Right renal cortex interstitium (tissue), 3 donors: ENCODE results near the gene FADS2. TPM values are rescaled to one million over a fixed set of nuclear protein-coding genes. Genes with fewer than 3 reads are reported as not detected.

Source experiments
- DNase-seq, 3 donors: peaks; one replicate each; pipeline ENCODE4 v3.0.0-alpha.2; 2013; ENCODE audit warnings: low read depth in 3 of 3, low spot score in 2 of 3
- polyA plus RNA-seq, 3 donors: library from polyadenylated mRNA; unstranded; fragments of 120-200 nt; gene quantifications; one replicate each; pipeline ENCODE4 v1.2.1, GENCODE V29; 2013; ENCODE audit not compliant: insufficient read length in 3 of 3

FADS2 gene
- polyA plus RNA-seq, 3 donors = 81.6 to 105 (median 98.8) TPM

DNA sequence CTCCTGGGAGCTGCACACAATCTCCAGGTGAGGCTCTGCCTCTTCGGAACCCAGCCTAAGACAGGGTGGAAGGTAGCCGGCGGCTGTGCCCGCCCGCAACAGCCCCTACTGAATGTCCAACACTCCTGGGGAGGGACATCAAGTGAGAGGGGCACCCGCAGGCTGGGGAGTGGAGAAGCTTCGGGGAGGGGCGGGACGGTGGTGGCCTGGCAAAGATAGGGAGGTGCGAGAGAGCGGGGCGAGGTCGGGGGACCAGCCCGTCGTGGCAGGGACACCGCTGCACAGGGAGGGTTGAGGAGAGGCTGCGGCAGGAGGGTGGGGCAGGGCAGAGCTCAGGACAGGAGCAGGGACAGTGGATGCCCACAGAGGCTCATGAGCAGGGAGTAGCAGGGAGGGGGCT, 72.2 kb downstream of the FADS2 start:
- no peak for DNase-seq

DNA sequence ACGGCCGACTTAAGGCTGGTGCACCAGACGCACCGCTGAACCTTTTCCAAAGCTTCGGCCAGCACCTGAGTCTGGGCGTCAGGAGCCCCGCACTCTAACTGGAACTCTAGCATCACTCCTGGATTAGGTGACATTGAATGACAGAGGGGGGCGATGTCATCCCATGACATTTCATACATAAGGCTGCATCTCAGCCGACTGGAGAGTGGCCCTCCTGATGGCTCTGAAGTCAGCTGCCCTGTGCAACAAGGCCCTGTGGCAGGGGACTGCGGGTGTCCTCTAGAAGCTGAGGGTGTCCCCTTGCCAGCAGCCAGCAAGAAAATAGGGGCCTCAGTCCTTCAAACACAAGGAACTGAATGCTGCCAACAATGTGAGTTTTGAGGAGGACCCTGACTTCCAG, 73.3 kb downstream of the FADS2 start:
- no peak for DNase-seq

DNA sequence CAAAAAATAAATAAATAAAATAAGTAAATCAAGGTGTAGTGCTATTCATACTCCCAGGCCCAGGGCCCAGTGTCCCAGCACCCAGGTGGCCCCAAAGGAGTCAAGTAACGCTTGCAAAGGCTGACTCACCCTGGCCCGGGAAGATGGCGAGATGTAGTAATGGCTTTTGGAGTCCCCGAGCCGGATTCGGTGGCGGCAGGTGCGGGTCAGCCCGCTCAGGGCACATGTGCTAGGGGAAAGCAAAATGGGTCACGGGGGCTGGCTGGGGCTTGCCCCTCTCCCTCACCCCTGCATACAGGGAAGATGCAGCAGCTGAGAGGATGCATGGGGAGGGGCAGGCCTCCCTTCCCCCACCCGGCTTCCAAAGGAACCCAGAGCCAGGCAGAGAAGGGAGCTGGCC, 74.2 kb downstream of the FADS2 start:
- no peak for DNase-seq

DNA sequence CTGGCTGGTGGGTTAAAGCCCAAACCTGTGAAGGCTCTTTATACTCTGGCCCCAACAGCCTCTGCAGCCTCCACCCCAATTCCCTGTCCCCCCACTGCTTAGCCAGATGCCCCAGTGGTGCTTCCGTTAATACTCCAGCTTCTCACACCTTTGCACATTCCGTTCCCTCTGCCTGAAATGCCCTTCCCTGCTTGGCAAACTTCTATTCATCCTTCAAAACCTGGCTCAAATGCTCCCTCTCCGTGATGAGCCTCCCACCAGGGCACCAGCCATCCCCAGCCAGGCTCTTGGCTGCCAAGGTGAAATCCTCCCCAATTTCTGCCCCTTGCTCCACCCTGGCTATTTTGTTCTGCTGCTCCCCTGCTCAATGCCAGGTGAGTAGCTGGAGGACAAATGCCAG, 75.7 kb downstream of the FADS2 start:
- DNase-seq = no peak

DNA sequence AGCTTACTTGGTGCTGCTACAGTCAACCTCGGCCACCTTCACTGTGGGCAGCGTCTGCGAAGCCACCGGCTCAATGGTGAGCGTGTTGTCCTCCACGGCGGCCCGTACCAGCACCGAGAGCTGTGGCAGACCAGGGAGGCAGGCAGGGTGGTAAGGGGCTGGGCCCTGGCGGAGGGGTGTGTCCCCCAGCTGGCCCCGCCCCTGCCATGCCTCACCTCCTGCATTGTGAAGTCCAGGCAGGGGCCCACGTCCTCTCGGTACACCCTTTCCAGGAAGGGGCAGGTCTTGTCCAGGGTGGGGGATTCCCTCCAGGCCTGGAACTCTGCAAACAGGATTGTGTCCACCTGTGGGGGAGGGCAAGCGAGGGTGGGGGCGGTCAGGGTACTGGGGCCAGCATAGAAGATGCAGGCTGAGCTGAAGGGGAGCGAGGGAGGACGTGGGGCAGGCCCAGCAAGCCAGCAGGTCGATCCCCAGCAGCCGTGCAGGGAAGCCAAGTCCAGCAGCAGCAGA, 76.5 kb downstream of the FADS2 start:
- no peak for DNase-seq

DNA sequence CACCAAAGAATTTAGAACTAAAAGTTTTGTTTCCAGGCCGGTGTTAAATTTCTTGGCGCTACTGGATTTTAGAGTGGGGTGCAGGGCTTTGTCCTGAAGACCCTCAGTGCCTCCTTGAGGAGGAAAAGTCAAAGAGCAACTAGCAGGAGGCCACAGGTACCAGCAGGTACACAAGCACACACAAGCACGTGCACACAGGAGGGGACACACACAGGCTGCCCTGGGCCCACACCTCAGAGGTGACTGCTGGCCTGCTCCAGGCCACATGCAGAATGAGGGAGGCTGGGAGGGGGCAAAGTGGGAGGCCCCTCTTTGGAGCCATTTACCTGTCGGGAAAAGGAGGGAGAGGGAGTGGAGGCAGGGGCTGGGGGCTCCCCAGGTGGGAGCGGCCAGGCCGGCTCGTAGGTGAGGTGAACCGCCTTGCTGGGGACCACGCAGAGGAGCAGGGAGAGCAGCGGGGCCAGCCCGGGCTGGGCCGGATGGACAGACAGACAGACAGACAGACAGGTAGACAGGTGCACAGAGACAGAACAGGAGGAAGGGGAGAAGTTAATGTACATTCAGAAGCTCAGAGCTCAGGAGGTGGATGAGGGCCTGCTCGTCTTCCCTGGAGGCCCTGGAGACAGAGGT, 77.1 kb downstream of the FADS2 start:
- DNase-seq = no peak

DNA sequence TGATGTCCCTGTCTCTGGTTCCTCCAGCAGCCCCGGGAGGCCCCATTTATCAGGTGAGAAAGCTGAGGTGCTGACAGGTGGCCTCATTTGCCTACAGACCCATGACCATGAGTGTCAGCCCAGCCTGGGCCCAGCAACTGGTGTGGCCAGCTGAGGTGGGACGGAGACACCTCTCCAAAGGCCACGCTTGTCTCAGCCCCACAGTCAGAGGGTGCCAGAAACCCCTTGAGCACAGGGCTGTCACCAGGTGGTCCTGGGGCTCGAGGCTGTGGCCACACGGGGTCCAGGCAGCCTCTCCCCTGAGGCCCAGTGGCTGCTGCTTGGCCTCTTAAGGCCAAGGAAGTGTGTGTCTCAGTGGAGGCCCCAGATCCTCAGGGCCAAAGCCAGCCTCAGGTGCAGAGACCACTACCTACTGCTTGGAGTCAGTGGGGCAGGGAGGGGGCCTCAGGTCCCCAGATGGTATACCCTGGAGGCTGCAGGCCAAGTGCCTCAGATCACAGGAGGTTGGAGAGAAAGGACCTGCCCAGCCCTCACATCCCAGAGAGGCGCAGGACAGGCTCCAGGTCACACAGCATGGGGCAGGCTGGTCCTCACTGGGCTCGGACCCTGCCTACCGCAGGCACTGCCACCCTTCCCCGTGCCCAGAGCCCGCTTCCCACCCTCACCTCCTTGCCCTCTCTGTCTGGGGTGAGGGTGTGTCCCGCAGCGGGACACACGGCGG, 77.9 kb downstream of the FADS2 start:
- DNase-seq = no peak

DNA sequence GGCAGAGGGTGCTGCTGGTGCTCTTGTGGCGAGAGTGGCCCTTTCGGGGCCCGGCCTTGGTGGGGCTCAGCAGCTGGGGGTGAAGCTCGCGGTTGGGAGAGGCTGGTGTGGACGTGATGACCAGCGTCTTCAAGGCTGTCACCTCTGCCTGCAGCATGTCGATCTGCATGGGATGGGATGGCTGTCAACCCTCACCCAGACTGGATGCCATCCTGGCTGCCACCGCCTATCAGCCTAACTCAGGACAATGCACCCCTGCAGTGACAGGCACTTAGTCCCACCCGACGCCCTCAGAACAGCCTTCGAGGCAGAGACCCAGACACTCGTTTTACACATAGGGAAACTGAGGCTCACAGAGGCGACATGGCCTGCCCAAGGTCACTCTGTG, 78.4 kb downstream of the FADS2 start:
- no peak for DNase-seq

DNA sequence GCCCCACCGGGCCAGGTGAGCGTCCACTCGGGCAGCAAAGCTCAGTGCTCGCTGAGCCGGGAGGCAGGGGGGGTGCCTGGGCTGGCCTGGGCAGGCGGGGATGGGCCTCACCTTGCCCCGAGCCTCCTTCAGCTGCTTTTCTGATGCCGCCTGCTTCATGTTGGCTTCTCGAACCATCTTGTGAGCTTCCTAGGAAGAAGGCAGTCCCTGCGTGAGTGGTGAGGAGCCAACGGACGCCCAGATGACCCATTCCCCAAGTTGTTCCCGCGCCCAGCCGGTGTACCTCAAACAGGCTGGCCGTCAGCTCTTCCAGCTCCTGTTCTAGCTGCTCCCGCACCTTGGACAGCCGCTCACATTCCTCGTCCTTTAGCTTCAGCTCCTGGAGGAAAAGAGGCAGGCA, 79.2 kb downstream of the FADS2 start:
- DNase-seq = no peak

DNA sequence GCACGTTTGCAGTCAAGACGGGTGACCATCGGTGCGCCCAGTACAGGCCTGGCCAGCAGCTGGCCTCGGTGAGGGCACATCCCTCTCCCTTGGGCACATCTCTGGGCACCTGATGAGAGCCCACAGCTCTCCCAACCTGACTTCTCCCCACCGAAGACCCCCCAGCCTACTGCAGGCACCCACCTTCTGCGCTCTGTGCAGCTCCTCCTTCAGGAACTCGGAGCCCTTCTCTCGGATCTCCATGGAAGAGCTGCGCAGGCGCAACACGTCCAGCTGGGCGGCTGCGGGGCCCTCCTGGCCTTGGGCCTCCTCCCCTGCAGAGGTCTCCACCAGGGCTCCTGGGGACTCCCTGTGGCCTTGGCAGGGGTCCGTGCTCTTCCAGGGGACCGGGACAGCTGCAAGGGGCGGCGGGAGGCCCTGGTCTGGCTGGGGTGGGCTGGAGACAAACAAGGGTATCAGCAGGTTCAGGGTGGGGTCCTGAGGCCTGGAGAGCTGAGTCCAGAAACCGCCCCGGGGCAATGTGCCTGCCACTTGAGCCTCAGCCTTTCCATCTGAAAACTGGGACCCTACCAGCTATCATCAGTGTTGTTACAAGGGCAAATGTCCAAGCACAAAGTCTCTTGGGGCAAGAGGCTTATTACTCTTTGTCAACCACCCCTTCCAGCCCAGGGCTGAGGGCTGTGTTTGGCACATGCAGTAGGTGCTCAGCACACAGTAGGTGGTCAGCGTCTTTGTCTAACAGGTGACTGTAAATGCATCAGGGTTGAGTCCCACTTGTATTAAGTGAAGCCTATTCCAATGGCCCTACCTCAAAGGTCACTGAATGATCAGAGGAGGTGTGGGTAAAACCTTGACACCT, 80.0 kb downstream of the FADS2 start:
- DNase-seq = no peak

DNA sequence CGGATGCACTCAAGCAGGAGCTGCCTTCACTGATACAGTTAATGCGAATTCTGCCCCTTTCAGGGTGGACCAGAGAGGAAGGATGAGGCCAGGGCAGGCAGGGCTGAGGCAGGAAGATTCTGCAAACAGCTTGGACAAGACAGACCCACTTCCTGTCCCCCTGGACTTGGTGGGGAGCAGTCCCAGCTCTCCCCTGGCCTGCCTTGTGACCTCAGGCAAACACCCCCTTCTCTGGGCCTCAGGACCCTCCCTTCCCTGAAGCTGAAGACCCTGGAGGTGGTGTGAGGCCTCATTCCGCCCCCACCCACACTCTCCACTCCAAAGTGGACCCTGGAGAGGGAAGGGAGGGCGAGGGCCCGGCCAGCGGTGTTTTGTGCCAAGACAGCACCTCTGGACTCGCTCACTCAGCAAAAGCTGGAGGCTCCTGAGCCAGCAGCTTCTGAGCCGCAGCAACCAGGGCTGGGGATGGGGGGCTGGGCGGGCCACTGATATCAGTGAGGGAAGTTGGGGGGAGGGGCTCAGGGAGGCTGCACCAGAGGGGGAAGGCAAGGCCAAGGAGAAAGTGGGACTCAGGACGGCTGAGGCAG, 80.7 kb downstream of the FADS2 start:
- DNase-seq = no peak

DNA sequence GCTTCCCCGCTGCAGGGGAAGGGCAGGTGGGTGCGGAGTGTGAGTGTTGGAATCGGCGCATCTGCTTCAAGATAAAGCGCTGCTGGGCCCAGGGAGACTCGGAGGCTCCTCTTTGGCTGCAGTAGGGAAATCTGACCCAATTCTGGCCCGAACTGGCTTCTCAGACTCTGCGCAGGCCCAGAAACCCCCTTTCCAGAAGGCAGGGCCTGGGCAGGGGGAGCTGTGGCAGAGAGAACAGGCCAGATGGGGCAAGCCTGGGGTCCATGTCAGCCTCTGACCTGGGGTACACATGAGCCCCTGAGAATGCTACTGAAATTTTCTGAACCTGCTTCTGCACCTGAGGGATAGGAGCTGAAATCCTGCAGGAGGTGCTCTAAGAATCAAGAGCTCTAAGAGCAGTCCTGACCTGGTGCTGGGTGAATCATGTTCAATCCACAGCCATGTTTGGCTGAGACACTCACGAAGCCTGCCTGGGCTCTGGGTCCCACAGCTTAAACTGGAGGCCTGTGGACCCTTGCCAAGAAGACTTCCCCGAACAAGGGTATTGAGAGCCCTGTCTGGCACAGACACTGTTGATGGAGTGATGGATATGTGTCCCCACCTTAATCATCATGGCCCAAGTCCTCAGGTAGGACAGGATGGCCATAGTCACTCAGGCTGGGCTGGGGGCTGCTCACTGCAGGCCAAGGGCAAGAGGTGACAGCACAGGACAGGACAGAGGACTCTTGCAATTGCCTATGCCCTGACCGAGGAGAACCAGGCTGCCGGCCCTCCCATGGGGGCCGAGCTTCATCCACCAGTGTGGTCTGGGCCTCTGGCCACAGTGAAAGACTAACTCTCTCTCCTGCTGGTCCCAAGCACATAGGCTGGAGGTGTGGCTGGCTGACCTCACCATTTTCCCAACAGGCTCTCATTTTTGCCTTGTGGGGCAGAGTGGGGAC, 82.4 kb downstream of the FADS2 start:
- no peak for DNase-seq

DNA sequence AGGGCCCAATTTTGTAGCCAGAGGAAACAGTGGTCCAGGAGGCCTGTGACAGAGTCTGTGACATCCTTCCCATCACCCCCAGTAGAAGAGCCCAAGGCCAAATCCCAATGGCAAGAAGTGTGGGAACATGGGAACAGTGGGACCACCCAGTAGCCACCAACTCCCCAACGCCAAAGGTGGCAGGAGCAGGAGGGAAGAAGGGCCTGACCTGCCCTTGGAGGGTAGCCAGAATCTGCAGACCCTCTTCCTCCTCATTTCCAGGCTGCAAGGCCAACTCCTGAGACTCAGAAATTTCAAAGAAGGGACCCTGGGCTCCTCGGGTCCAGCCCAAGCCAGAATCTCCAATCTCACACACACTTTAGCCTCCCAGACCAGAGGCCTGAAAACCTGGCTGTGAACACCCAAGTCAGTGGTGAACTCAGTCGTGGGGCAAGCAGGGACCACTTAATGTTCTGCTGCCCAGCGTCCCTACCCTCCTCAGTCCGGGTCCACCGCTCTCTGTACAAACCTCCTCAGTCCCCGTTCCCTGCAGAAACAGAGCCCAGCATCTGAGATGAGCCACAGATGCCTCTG, 83.1 kb downstream of the FADS2 start:
- DNase-seq = no peak

DNA sequence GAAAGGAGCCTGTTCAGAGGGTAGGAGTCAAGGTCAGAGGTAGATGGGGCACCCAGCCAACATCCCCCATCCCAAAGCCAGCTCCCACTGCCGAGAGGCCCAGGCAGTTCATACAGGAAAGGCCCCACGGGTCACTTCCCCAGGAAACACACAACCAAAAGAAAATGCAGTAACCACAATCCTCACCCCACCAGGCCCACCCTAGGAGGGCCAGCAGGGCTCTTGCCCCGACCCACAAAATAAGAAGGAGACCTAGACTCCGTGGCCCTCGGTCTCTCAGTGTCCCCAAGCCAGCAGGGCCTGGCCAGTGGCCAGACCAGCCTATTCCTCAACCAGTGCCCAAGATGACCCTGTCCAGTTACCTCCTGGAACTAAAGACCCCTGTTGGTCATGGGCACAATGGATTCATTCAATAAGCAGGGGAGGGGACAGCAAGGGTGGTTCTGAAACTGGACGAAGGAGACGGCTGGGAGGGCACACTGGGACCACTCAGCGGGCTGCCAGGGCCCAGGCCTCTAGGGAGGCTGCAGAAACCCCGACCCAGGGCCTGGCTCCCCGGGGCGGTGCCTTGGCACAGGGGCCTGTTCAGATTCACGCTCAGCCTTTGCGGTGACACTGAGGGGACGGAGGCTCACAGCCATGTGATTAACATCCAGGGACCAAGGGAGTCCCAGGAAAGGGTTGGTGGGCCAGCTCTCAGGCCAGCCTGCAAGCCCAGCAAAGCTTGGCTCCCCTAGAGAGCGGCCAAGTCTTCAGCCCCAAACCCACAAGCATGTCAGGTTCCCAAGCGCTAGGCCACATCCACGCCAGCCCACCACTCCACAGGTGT, 83.8 kb downstream of the FADS2 start:
- no peak for DNase-seq

DNA sequence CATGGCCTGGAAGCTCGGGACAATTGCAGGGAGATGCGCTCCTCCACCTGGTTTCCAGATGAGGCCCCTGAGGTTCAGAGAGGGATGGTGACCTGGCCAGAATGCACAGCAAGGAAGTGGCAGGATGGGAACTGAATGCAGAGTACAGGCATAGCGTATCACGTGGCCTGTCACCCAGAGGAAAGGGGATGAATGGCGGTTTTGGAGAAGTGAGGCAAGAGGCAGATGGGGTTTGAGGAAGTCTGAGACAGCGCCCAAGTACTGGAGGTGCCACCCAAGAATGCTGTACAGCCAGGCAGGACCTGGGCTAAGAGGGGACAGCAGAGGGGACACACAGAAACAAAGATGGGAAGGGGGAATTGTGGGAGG, 84.4 kb downstream of the FADS2 start:
- DNase-seq = no peak

DNA sequence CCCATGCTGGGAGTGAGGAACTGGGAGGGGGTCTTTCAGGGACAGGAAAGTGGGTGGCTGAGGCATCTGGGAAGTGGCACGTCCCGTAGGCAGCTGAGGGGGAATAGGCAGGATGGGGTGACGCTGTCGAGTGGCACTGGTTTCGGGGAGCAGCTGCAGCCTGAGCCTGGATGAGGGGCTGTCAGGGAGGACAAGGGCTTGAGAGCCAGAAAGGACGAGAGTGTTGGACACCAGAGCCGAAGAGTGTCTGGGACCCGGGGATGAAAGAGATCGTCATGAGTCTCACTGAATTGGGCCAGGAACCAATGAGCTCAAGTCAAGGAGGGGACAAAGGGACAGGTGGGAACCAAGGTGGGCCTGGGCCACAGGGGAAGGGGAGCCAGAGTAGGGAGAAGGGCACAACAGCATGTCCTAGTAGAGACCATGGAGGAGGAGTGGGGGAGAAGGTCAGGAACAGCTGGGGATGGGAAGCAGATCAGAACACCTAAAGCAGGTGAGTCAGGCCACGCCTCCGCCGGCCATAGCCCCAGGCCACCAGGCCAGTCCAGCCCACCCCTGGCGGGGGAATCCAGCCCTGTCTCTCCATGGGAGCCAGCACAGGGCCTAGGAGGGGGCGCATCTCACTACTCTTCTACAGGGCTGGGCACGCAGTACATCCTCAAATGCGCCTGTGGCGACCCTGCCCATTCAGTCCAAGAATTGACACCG, 85.0 kb downstream of the FADS2 start:
- no peak for DNase-seq

DNA sequence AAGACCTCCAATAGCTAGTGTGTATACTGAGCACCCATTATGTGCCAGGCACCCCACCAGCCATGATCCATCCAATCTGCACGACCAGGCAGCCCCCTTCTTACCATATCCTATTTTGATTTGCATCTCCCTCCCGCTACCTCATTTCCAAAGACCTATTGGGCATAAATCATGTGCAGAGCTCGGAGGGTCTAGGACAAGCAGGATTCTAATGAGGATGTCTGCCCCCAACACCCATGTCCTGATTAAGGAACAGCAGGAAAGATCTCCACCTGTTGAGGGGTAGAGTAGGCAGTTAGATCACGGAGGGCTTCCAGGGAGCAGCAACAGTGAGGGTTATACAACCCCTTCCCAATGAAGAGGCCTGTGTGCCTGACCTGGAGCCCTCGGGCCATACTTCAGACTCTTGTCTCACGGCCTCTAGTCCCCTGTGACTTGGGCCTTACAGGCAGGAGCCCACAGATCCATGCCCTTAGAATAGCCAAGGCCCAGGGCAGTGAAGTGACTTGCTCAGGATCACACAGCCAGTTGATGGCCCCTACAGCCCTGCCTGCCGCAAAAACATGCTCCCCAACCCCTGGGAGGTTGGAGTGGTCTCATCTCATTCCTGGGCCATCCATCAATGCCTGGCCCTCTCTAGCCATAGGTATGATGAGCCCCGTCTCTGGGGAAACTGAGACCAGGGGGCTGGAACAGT, 85.7 kb downstream of the FADS2 start:
- DNase-seq = no peak
